GM12864 (cell line): ENCODE data around the gene FOXA3.
"Not testable (repeated sequence)": the region's sequence is repeated elsewhere in the genome, so short reads cannot be mapped to it uniquely, and the experiment has no call there.

Experiments
- DNase-seq: peaks from one replicate; pipeline ENCODE4 v3.0.0-alpha.2; 2011; ENCODE audit warnings: low read depth
- H3K4me3 ChIP-seq: 2 replicates; pipeline ENCODE4 v1.5.1; 2011; ENCODE audit warnings: mild to moderate bottlenecking, low read depth, low read length, control low read depth
- CTCF ChIP-seq: IDR thresholded peaks from 2 replicates; pipeline ENCODE4 v1.5.1; 2011; ENCODE audit warnings: low read depth, mild to moderate bottlenecking, moderate library complexity, low read length, control low read depth, inconsistent platforms; ENCODE audit errors: missing control alignments

The FOXA3 gene

GRCh38 chr19:45863335-45863839 is 739 bp upstream of the FOXA3 start:
- no peak for DNase-seq
- peak overlapping the region; percentile 99 for H3K4me3 ChIP-seq
- no peak for TF ChIP-seq CTCF

GRCh38 chr19:45864629-45865082 is 530 bp downstream of the FOXA3 start:
- no peak for TF ChIP-seq CTCF
- H3K4me3 ChIP-seq, result no peak overlapping the region
- DNase-seq, result no peak

- H3K4me3 ChIP-seq, result no peak overlapping the region
- TF ChIP-seq CTCF, result no peak
- no peak for DNase-seq
Observed at GRCh38 chr19:45865269-45865948, 1.3 kb downstream of the FOXA3 start.

- DNase-seq, result no peak
- no peak overlapping the region for H3K4me3 ChIP-seq
- no peak for TF ChIP-seq CTCF
Observed at GRCh38 chr19:45866400-45867176, 2.5 kb downstream of the FOXA3 start.

- DNase-seq, H3K4me3 ChIP-seq: not testable (repeated sequence)
Observed at GRCh38 chr19:45867241-45867640, 3.1 kb downstream of the FOXA3 start.

GRCh38 chr19:45870798-45871197 is 6.7 kb downstream of the FOXA3 start:
- DNase-seq, result no peak
- no peak for TF ChIP-seq CTCF
- no peak overlapping the region for H3K4me3 ChIP-seq

GRCh38 chr19:45872095-45872919 is 8.2 kb downstream of the FOXA3 start:
- no peak overlapping the region for H3K4me3 ChIP-seq
- no peak for TF ChIP-seq CTCF
- no peak for DNase-seq
